DMS153 (cell line): Measurements from ENCODE around the gene GRIK4.
"Not testable (repeated sequence)": the region's sequence is repeated elsewhere in the genome, so short reads cannot be mapped to it uniquely, and the experiment has no call there.

Experiments
- DNase-seq: peaks from one replicate; lab custom pipeline; 2025; lab: John Stamatoyannopoulos, UW

Gene GRIK4

GRCh38 chr11:121004206-121004840, 492.8 kb downstream of the GRIK4 start:
- no peak for DNase-seq

- DNase-seq = no peak
Measured at GRCh38 chr11:121006922-121007321, 495.4 kb downstream of the GRIK4 start.

- DNase-seq = no peak
Measured at GRCh38 chr11:121008551-121008950, 497.0 kb downstream of the GRIK4 start.

GRCh38 chr11:121012091-121012490, 500.5 kb downstream of the GRIK4 start:
- DNase-seq = no peak

GRCh38 chr11:121018746-121019145, 507.2 kb downstream of the GRIK4 start:
- no peak for DNase-seq

GRCh38 chr11:121021718-121022117, 510.2 kb downstream of the GRIK4 start:
- DNase-seq = not testable (repeated sequence)

- DNase-seq = peak; percentile 77
Measured at GRCh38 chr11:121023848-121024751, 512.6 kb downstream of the GRIK4 start, which contains the start of gene TBCEL. Gene TBCEL, plus strand, starts transcription at chr11:121024102. Its CDS starts 21,589 bp downstream, at chr11:121045691.

GRCh38 chr11:121024989-121025388, 513.4 kb downstream of the GRIK4 start:
- no peak for DNase-seq

- DNase-seq = no peak
Measured at GRCh38 chr11:121029153-121029552, 517.6 kb downstream of the GRIK4 start.

- DNase-seq = no peak
Measured at GRCh38 chr11:121029813-121030445, 518.4 kb downstream of the GRIK4 start.

- DNase-seq = no peak
Measured at GRCh38 chr11:121031167-121031566, 519.6 kb downstream of the GRIK4 start.

- not testable (repeated sequence) for DNase-seq
Measured at GRCh38 chr11:121031648-121032047, 520.1 kb downstream of the GRIK4 start.

GRCh38 chr11:121032546-121032945, 521.0 kb downstream of the GRIK4 start:
- no peak for DNase-seq

- DNase-seq = no peak
Measured at GRCh38 chr11:121033635-121034034, 522.1 kb downstream of the GRIK4 start.

GRCh38 chr11:121035169-121035755, 523.7 kb downstream of the GRIK4 start:
- DNase-seq = no peak

GRCh38 chr11:121035780-121036179, 524.2 kb downstream of the GRIK4 start:
- DNase-seq = no peak

GRCh38 chr11:121037016-121037415, 525.5 kb downstream of the GRIK4 start:
- DNase-seq = no peak
